Mesenchymal stem cell (in vitro differentiated cells and primary cell): Measurements from ENCODE around the gene FZD10.

ENCODE experiments used
- DNase-seq: peaks from one replicate; pipeline ENCODE4 v3.0.0-alpha.2; 2013
- H2AFZ ChIP-seq: one replicate; pipeline ENCODE4 v1.6.1; 2013; ENCODE audit warnings: low read depth, mild to moderate bottlenecking, control low read depth, inconsistent platforms, low read length, moderate library complexity
- H2AK5ac ChIP-seq: 2 replicates; pipeline ENCODE4 v1.6.1; 2013; ENCODE audit warnings: low read length, moderate library complexity, mild to moderate bottlenecking, inconsistent platforms; ENCODE audit not compliant: severe bottlenecking
- H2BK120ac ChIP-seq: one replicate; pipeline ENCODE4 v1.6.1; 2013; ENCODE audit warnings: low read depth, mild to moderate bottlenecking, inconsistent platforms, low read length, moderate library complexity
- H2BK12ac ChIP-seq, 2 experiments: one replicate each; pipeline ENCODE4 v1.6.1; 2013; ENCODE audit warnings: inconsistent platforms in 2 of 2, low read length in 2 of 2, mild to moderate bottlenecking in 2 of 2, moderate library complexity in 2 of 2, control low read depth in 1 of 2
- H2BK15ac ChIP-seq: one replicate; pipeline ENCODE4 v1.6.1; 2013; ENCODE audit warnings: mild to moderate bottlenecking, low read depth, inconsistent platforms; ENCODE audit not compliant: poor library complexity, severe bottlenecking
- H2BK5ac ChIP-seq: 2 replicates; pipeline ENCODE4 v1.6.1; 2013; ENCODE audit warnings: low read depth, mild to moderate bottlenecking, low read length, control low read depth, inconsistent platforms; ENCODE audit not compliant: poor library complexity, severe bottlenecking
- H3K14ac ChIP-seq, 2 experiments: one replicate each; pipeline ENCODE4 v1.6.1; 2013; ENCODE audit warnings: inconsistent platforms in 2 of 2, low read length in 2 of 2, control low read depth in 1 of 2, mild to moderate bottlenecking in 1 of 2, moderate library complexity in 1 of 2
- H3K18ac ChIP-seq, 2 experiments: one replicate each; pipeline ENCODE4 v1.6.1; 2013; ENCODE audit warnings: inconsistent platforms in 2 of 2, low read length in 2 of 2, control low read depth in 1 of 2, low read depth in 1 of 2, mild to moderate bottlenecking in 1 of 2
- H3K23ac ChIP-seq, 2 experiments: one replicate each; pipeline ENCODE4 v1.6.1; 2013; ENCODE audit warnings: inconsistent platforms in 2 of 2, low read length in 2 of 2, mild to moderate bottlenecking in 2 of 2, moderate library complexity in 2 of 2, control low read depth in 1 of 2
- H3K27ac ChIP-seq: 2 replicates; pipeline ENCODE4 v1.5.1; 2013; ENCODE audit warnings: mild to moderate bottlenecking, moderate library complexity, low read length, control low read depth, inconsistent platforms; ENCODE audit not compliant: poor library complexity, severe bottlenecking
- H3K27me3 ChIP-seq, 2 experiments: 2 replicates each; pipeline versions ENCODE4 v1.6.1 to v1.7.0; 2013; ENCODE audit warnings: low read length in 2 of 2, mild to moderate bottlenecking in 2 of 2, moderate library complexity in 2 of 2, control low read depth in 1 of 2, inconsistent platforms in 1 of 2; ENCODE audit not compliant: control insufficient read depth in 1 of 2, insufficient read depth in 1 of 2
- H3K36me3 ChIP-seq, 2 experiments: 2 replicates each; pipeline versions ENCODE4 v1.6.1 to v1.7.0; 2013; ENCODE audit warnings: low read length in 2 of 2, control low read depth in 1 of 2, inconsistent platforms in 1 of 2, low read depth in 1 of 2, mild to moderate bottlenecking in 1 of 2; ENCODE audit not compliant: insufficient read depth in 2 of 2, control insufficient read depth in 1 of 2
- H3K4ac ChIP-seq, 2 experiments: one replicate each; pipeline ENCODE4 v1.6.1; 2013; ENCODE audit warnings: inconsistent platforms in 2 of 2, low read length in 2 of 2, mild to moderate bottlenecking in 2 of 2, moderate library complexity in 2 of 2, control low read depth in 1 of 2, low read depth in 1 of 2
- H3K4me1 ChIP-seq: 2 replicates; pipeline ENCODE4 v1.6.1; 2013; ENCODE audit warnings: low read depth, low read length, control low read depth; ENCODE audit not compliant: control insufficient read depth, insufficient read depth
- H3K4me2 ChIP-seq: 2 replicates; pipeline ENCODE4 v1.6.1; 2013; ENCODE audit warnings: low read length, mild to moderate bottlenecking, inconsistent platforms; ENCODE audit not compliant: poor library complexity, severe bottlenecking
- H3K4me3 ChIP-seq, 2 experiments: 2 replicates each; pipeline versions ENCODE4 v1.5.1 to v1.7.0; 2013; ENCODE audit warnings: low read length in 2 of 2, mild to moderate bottlenecking in 2 of 2, control low read depth in 1 of 2, low read depth in 1 of 2; ENCODE audit not compliant: insufficient read depth in 1 of 2
- H3K79me1 ChIP-seq: replicated peaks from 2 replicates; pipeline ENCODE4 v1.6.1; 2013; ENCODE audit warnings: mild to moderate bottlenecking, control low read depth, low read length, inconsistent platforms; ENCODE audit not compliant: poor library complexity, severe bottlenecking
- H3K9ac ChIP-seq: 2 replicates; pipeline ENCODE4 v1.7.0; 2013; ENCODE audit warnings: mild to moderate bottlenecking, low read length, moderate library complexity
- H3K9me3 ChIP-seq: 2 replicates; pipeline ENCODE4 v1.7.0; 2013; ENCODE audit warnings: mild to moderate bottlenecking, low read length; ENCODE audit not compliant: control insufficient read depth
- H4K8ac ChIP-seq: one replicate; pipeline ENCODE4 v1.6.1; 2013; ENCODE audit warnings: inconsistent platforms, mild to moderate bottlenecking, low read length, moderate library complexity
- H4K91ac ChIP-seq: one replicate; pipeline ENCODE4 v1.6.1; 2013; ENCODE audit warnings: mild to moderate bottlenecking, low read length, inconsistent platforms
- WGBS: methylation state at CpG from one replicate; pipeline ENCODE4 v1.1.7; 2013; ENCODE audit warnings: mixed read lengths; 5-methylcytosine and 5-hydroxymethylcytosine counted together

FZD10 gene

DNA sequence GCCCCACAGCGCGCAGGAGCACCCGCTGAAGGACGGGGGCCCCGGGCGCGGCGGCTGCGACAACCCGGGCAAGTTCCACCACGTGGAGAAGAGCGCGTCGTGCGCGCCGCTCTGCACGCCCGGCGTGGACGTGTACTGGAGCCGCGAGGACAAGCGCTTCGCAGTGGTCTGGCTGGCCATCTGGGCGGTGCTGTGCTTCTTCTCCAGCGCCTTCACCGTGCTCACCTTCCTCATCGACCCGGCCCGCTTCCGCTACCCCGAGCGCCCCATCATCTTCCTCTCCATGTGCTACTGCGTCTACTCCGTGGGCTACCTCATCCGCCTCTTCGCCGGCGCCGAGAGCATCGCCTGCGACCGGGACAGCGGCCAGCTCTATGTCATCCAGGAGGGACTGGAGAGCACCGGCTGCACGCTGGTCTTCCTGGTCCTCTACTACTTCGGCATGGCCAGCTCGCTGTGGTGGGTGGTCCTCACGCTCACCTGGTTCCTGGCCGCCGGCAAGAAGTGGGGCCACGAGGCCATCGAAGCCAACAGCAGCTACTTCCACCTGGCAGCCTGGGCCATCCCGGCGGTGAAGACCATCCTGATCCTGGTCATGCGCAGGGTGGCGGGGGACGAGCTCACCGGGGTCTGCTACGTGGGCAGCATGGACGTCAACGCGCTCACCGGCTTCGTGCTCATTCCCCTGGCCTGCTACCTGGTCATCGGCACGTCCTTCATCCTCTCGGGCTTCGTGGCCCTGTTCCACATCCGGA, 1.4 kb downstream of the FZD10 start:
- no peak overlapping the region for H3K9ac ChIP-seq
- H3K36me3 ChIP-seq = no peaks in the 10 kb centered on the region
- H3K23ac ChIP-seq = no peak overlapping the region
- H2AK5ac ChIP-seq = no peak overlapping the region
- no peak overlapping the region for H3K4me3 ChIP-seq
- H2AFZ ChIP-seq = no peak overlapping the region
- no peak overlapping the region for H3K18ac ChIP-seq
- WGBS = 18% methylated on average over 65 of the region's 71 CpGs
- H3K4ac ChIP-seq = no peak overlapping the region
- no peak for DNase-seq
- no peak overlapping the region for H4K91ac ChIP-seq
- peaks cover 60 to 92% of the 10 kb centered on the region in 2 experiments for H3K27me3 ChIP-seq
- H3K9me3 ChIP-seq = no peaks in the 10 kb centered on the region
- H2BK5ac ChIP-seq = no peak overlapping the region
- H2BK12ac ChIP-seq = no peak overlapping the region
- no peaks in the 10 kb centered on the region for H3K79me1 ChIP-seq
- no peak overlapping the region for H2BK15ac ChIP-seq
- no peak overlapping the region for H3K14ac ChIP-seq
- no peak overlapping the region for H4K8ac ChIP-seq
- peaks cover 28% of the 10 kb centered on the region for H3K4me1 ChIP-seq
- no peak overlapping the region for H3K4me2 ChIP-seq
- no peak overlapping the region for H2BK120ac ChIP-seq
- H3K27ac ChIP-seq = no peak overlapping the region

- WGBS = 32% methylated on average over 18 of the region's 18 CpGs
- Histone ChIP-seq H3K27me3 (peaks cover 56 to 95% of the 10 kb centered on the region in 2 experiments), H2BK15ac (no peak overlapping the region)
Measured at GRCh38 chr12:130164216-130164542, 1.9 kb downstream of the FZD10 start.

GRCh38 chr12:130164936-130165335, 2.7 kb downstream of the FZD10 start:
- Histone ChIP-seq H3K4ac (no peak overlapping the region), H3K23ac (no peak overlapping the region), H3K27me3 (peaks cover 48 to 95% of the 10 kb centered on the region in 2 experiments), H3K27ac (no peak overlapping the region), H2BK12ac (no peak overlapping the region), H3K4me1 (peaks cover 28% of the 10 kb centered on the region), H4K8ac (no peak overlapping the region), H3K9me3 (no peaks in the 10 kb centered on the region), H2AK5ac (no peak overlapping the region), H4K91ac (no peak overlapping the region), H3K18ac (no peak overlapping the region), H2BK120ac (no peak overlapping the region), H3K36me3 (no peaks in the 10 kb centered on the region), H2AFZ (no peak overlapping the region), H3K79me1 (no peaks in the 10 kb centered on the region), H3K4me2 (no peak overlapping the region), H3K4me3 (no peak overlapping the region), H3K9ac (no peak overlapping the region), H2BK15ac (no peak overlapping the region), H3K14ac (no peak overlapping the region), H2BK5ac (no peak overlapping the region)
- 23% methylated on average over 3 of the region's 5 CpGs for WGBS
- DNase-seq = no peak

More at GRCh38 chr12:130164216-130164542, 1.9 kb downstream of the FZD10 start:
- no peak overlapping the region for H3K4me2 ChIP-seq
- H3K9me3 ChIP-seq = no peaks in the 10 kb centered on the region
- no peak overlapping the region for H3K18ac ChIP-seq
- no peak overlapping the region for H3K9ac ChIP-seq
- H3K36me3 ChIP-seq = no peaks in the 10 kb centered on the region
- H3K4me3 ChIP-seq = no peak overlapping the region
- H3K14ac ChIP-seq = no peak overlapping the region
- H2BK120ac ChIP-seq = no peak overlapping the region
- H4K8ac ChIP-seq = no peak overlapping the region
- H2BK5ac ChIP-seq = no peak overlapping the region
- no peak overlapping the region for H4K91ac ChIP-seq
- H3K79me1 ChIP-seq = no peaks in the 10 kb centered on the region
- H2AFZ ChIP-seq = no peak overlapping the region
- H2AK5ac ChIP-seq = no peak overlapping the region
- no peak overlapping the region for H3K4ac ChIP-seq
- H3K4me1 ChIP-seq = peaks cover 28% of the 10 kb centered on the region
- H2BK12ac ChIP-seq = no peak overlapping the region
- DNase-seq = no peak
- H3K23ac ChIP-seq = no peak overlapping the region
- no peak overlapping the region for H3K27ac ChIP-seq

GRCh38 chr12:130166306-130166705, 4.0 kb downstream of the FZD10 start:
- H2BK12ac ChIP-seq = no peak overlapping the region
- no peak overlapping the region for H2BK5ac ChIP-seq
- no peak overlapping the region for H4K8ac ChIP-seq
- no peak overlapping the region for H3K4me2 ChIP-seq
- no peak overlapping the region for H3K14ac ChIP-seq
- no peak overlapping the region for H3K18ac ChIP-seq
- H4K91ac ChIP-seq = no peak overlapping the region
- H2AK5ac ChIP-seq = no peak overlapping the region
- no peak overlapping the region for H3K27ac ChIP-seq
- 73% methylated on average over 2 of the region's 2 CpGs for WGBS
- H3K9me3 ChIP-seq = no peaks in the 10 kb centered on the region
- H3K4ac ChIP-seq = no peak overlapping the region
- peaks cover 22% of the 10 kb centered on the region for H3K4me1 ChIP-seq
- no peak overlapping the region for H3K9ac ChIP-seq
- H2AFZ ChIP-seq = no peak overlapping the region
- H3K79me1 ChIP-seq = no peaks in the 10 kb centered on the region
- no peak overlapping the region for H2BK15ac ChIP-seq
- no peak overlapping the region for H2BK120ac ChIP-seq
- no peak for DNase-seq
- no peak overlapping the region for H3K4me3 ChIP-seq
- peaks cover 35 to 95% of the 10 kb centered on the region in 2 experiments for H3K27me3 ChIP-seq
- H3K36me3 ChIP-seq = no peaks in the 10 kb centered on the region
- H3K23ac ChIP-seq = no peak overlapping the region
